ENCODE results near the gene CD27. TPM values are rescaled to one million over a fixed set of nuclear protein-coding genes. Genes with fewer than 3 reads are reported as not detected.

The CD27 gene
- total RNA-seq, 2 experiments from 2014 or later, result 18.0 to 48.3 TPM

- Histone ChIP-seq H2AFZ (ENCODE audit: low read length) (peak overlapping the region; percentile 25; the same call in 1 of the 2 replicates), H3K4me3 (ENCODE audit: low read depth, low read length, poor library complexity, severe bottlenecking) (peak overlapping the region; percentile 74), H3K27ac (ENCODE audit: low read depth, low read length, poor library complexity, severe bottlenecking) (peak overlapping the region; percentile 81), H4K20me1 (ENCODE audit: insufficient read depth, low read length) (no peaks in the 10 kb centered on the region), H3K36me3 (ENCODE audit: insufficient read depth, low read length) (peaks cover 22% of the 10 kb centered on the region), H3K9me2 (ENCODE audit: insufficient read depth, low read length) (no peaks in the 10 kb centered on the region), H3K4me1 (ENCODE audit: insufficient read depth, low read length, poor library complexity, severe bottlenecking) (peaks cover 62% of the 10 kb centered on the region), H3K9me3 (ENCODE audit: low read length) (no peaks in the 10 kb centered on the region), H3K79me2 (ENCODE audit: insufficient read depth, low read depth, low read length) (peaks cover 12% of the 10 kb centered on the region; the same call in 1 of the 2 replicates), H3K4me2 (ENCODE audit: low read length) (peak overlapping the region; percentile 88)
- DNase-seq (ENCODE audit: low spot score), result no peak
- BruUV-seq (replicated peaks), result no TSS peak
- intact Hi-C loops (cut with micrococcal nuclease; ENCODE audit: unreplicated experiment), result no loop called here
- no peak for TF ChIP-seq EZH2phosphoT487 (IDR thresholded peaks at IDR 0.05; ENCODE audit: borderline replicate concordance, low read depth, low read length)
- TF ChIP-seq, protein P1, sequence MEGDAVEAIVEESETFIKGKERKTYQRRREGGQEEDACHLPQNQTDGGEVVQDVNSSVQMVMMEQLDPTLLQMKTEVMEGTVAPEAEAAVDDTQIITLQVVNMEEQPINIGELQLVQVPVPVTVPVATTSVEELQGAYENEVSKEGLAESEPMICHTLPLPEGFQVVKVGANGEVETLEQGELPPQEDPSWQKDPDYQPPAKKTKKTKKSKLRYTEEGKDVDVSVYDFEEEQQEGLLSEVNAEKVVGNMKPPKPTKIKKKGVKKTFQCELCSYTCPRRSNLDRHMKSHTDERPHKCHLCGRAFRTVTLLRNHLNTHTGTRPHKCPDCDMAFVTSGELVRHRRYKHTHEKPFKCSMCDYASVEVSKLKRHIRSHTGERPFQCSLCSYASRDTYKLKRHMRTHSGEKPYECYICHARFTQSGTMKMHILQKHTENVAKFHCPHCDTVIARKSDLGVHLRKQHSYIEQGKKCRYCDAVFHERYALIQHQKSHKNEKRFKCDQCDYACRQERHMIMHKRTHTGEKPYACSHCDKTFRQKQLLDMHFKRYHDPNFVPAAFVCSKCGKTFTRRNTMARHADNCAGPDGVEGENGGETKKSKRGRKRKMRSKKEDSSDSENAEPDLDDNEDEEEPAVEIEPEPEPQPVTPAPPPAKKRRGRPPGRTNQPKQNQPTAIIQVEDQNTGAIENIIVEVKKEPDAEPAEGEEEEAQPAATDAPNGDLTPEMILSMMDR (conservative IDR thresholded peaks at IDR 0.05; ENCODE audit: low read length), result no peak
- CTCF ChIA-PET (ENCODE audit: unreplicated experiment), result interaction anchor here (0.5 to 0.9 kb wide), 4 partner anchors 10 to 14 kb away, joined by 3 to 10 read pairs (median 4); no protein-coding TSS in a partner anchor
- POLR2A ChIA-PET, result interaction anchor here (0.7 to 3.4 kb wide), 13 partner anchors 7 to 239 kb away, joined by 3 to 27 read pairs (median 4); partner anchors contain the start of genes CD27, MRPL51 and VAMP1
Observed at GRCh38 chr12:6450869-6451347, 6.2 kb downstream of the CD27 start.

DNA sequence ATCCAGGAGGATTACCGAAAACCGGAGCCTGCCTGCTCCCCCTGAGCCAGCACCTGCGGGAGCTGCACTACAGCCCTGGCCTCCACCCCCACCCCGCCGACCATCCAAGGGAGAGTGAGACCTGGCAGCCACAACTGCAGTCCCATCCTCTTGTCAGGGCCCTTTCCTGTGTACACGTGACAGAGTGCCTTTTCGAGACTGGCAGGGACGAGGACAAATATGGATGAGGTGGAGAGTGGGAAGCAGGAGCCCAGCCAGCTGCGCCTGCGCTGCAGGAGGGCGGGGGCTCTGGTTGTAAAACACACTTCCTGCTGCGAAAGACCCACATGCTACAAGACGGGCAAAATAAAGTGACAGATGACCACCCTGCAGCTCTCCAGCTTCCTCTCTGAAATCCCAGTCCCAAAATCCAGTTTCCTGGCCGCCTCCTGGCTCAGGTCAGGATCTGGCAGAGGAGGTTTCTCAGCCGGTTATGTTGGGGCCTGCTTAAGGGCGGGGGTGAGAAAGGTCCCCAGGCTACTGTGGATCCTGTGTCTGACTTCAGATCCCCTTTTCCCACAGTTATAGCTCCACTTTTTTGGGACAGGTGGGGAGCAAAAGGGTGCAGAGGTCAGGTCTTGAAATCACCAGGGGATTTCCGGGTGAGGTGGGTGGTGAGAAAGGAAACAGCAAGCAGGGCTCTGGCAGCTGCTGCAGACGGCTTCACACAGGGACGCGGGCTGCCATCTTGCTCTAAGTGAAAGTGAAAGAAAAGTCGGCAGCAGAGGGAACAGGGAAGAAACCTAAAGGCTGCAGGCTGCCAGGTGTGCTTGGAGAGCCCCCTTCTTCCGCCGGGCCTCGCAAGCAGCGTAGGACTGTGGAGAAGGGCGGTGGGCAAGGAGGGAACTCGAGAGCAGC, 6.8 kb downstream of the CD27 start, which contains the start of gene TAPBPL:
Gene TAPBPL (plus strand): TSS at position 695 of the 897 bp plus-strand sequence. CDS start 207 bp downstream, outside the sequence.
- Histone ChIP-seq H3K9me2 (ENCODE audit: insufficient read depth, low read length) (no peaks in the 10 kb centered on the region), H2AFZ (ENCODE audit: low read length) (peak within 1 kb of the TSS; percentile 25; the same call in 1 of the 2 replicates), H3K4me1 (ENCODE audit: insufficient read depth, low read length, poor library complexity, severe bottlenecking) (peaks cover 56% of the 10 kb centered on the region), H3K79me2 (ENCODE audit: insufficient read depth, low read depth, low read length) (peaks cover 10% of the 10 kb centered on the region; the same call in 1 of the 2 replicates), H3K4me3 (ENCODE audit: low read depth, low read length, poor library complexity, severe bottlenecking) (peak within 1 kb of the TSS; percentile 74), H4K20me1 (ENCODE audit: insufficient read depth, low read length) (no peaks in the 10 kb centered on the region), H3K27ac (ENCODE audit: low read depth, low read length, poor library complexity, severe bottlenecking) (peak within 1 kb of the TSS; percentile 81), H3K4me2 (ENCODE audit: low read length) (peak within 1 kb of the TSS; percentile 88), H3K9me3 (ENCODE audit: low read length) (no peaks in the 10 kb centered on the region), H3K36me3 (ENCODE audit: insufficient read depth, low read length) (peaks cover 26% of the 10 kb centered on the region)
- TF ChIP-seq, protein P1 (conservative IDR thresholded peaks at IDR 0.05; ENCODE audit: low read length), result no peak
- no peak for TF ChIP-seq EZH2phosphoT487 (IDR thresholded peaks at IDR 0.05; ENCODE audit: borderline replicate concordance, low read depth, low read length)
- ChIA-PET POLR2A (interaction anchor here (0.6 to 3.4 kb wide), 16 partner anchors 8 to 238 kb away, joined by 3 to 27 read pairs (median 4); partner anchors contain the start of genes CD27, MRPL51 and VAMP1), CTCF (ENCODE audit: unreplicated experiment) (interaction anchor here (0.5 to 1.0 kb wide), 4 partner anchors 9 to 20 kb away, joined by 3 to 10 read pairs (median 4); no protein-coding TSS in a partner anchor)
- peak; percentile 89 for DNase-seq (ENCODE audit: low spot score)
- TSS peak; percentile 70 for BruUV-seq (replicated peaks)
- intact Hi-C loops (cut with micrococcal nuclease; ENCODE audit: unreplicated experiment), result no loop called here

All from OCI-LY7 (cell line).